GM08714 (cell line): Measurements from ENCODE around the gene CSF1R.

ENCODE experiments used
- H3K4me3 ChIP-seq: fragments of 200-500 bp; sonication (Bioruptor generic); 2 replicates; pipeline ENCODE4 v1.5.1; 2014; ENCODE audit warnings: mild to moderate bottlenecking, low read length, inconsistent platforms
- ZNF274 ChIP-seq: IDR thresholded peaks from 2 replicates; pipeline ENCODE4 v1.6.1; 2012; ENCODE audit warnings: mild to moderate bottlenecking, low read depth, low read length

Gene CSF1R

GRCh38 chr5:150066436-150066835 lies 19.9 kb downstream of the CSF1R start:
- H3K4me3 ChIP-seq = no peak overlapping the region
- TF ChIP-seq ZNF274 = no peak

- TF ChIP-seq ZNF274 = no peak
Measured at GRCh38 chr5:150065886-150066285, 20.5 kb downstream of the CSF1R start.

GRCh38 chr5:150065346-150065745 lies 21.0 kb downstream of the CSF1R start:
- no peak overlapping the region for H3K4me3 ChIP-seq
- no peak for TF ChIP-seq ZNF274

More at GRCh38 chr5:150065886-150066285, 20.5 kb downstream of the CSF1R start:
- H3K4me3 ChIP-seq = no peak overlapping the region

- TF ChIP-seq ZNF274 = no peak
- no peak overlapping the region for H3K4me3 ChIP-seq
Measured at GRCh38 chr5:150064681-150065220, 21.6 kb downstream of the CSF1R start.

- TF ChIP-seq ZNF274 = no peak
- H3K4me3 ChIP-seq = no peak overlapping the region
Measured at GRCh38 chr5:150063638-150064037, 22.7 kb downstream of the CSF1R start.

- H3K4me3 ChIP-seq = no peak overlapping the region
Measured at GRCh38 chr5:150062216-150062922, 24.0 kb downstream of the CSF1R start.

GRCh38 chr5:150061538-150061995 lies 24.8 kb downstream of the CSF1R start:
- TF ChIP-seq ZNF274 = no peak
- H3K4me3 ChIP-seq = no peak overlapping the region

More at GRCh38 chr5:150062216-150062922, 24.0 kb downstream of the CSF1R start:
- TF ChIP-seq ZNF274 = no peak

GRCh38 chr5:150060471-150060870 lies 25.9 kb downstream of the CSF1R start:
- H3K4me3 ChIP-seq = no peak overlapping the region
- no peak for TF ChIP-seq ZNF274

- no peak for TF ChIP-seq ZNF274
- no peak overlapping the region for H3K4me3 ChIP-seq
Measured at GRCh38 chr5:150059623-150060022, 26.7 kb downstream of the CSF1R start.

GRCh38 chr5:150058480-150059126 lies 27.8 kb downstream of the CSF1R start:
- H3K4me3 ChIP-seq = no peak overlapping the region
- no peak for TF ChIP-seq ZNF274

- no peak for TF ChIP-seq ZNF274
- H3K4me3 ChIP-seq = no peak overlapping the region
Measured at GRCh38 chr5:150057996-150058395, 28.4 kb downstream of the CSF1R start.

GRCh38 chr5:150057511-150057910 lies 28.8 kb downstream of the CSF1R start:
- H3K4me3 ChIP-seq = no peak overlapping the region
- no peak for TF ChIP-seq ZNF274

GRCh38 chr5:150057052-150057451 lies 29.3 kb downstream of the CSF1R start:
- TF ChIP-seq ZNF274 = no peak
- H3K4me3 ChIP-seq = no peak overlapping the region

GRCh38 chr5:150056075-150056443 lies 30.3 kb downstream of the CSF1R start:
- TF ChIP-seq ZNF274 = no peak
- H3K4me3 ChIP-seq = no peak overlapping the region
